Adipocyte (in vitro differentiated cells): ENCODE measurements around the gene C1QTNF3.

Source experiments
- DNase-seq: peaks from one replicate; pipeline ENCODE4 v3.0.0-alpha.2; 2015; ENCODE audit warnings: low read depth
- H3K27me3 ChIP-seq: replicated peaks from 2 replicates; pipeline ENCODE4 v1.7.0; 2013; ENCODE audit warnings: mild to moderate bottlenecking, low read length, moderate library complexity; ENCODE audit not compliant: control insufficient read depth, insufficient read depth
- H3K36me3 ChIP-seq: 2 replicates; pipeline ENCODE4 v1.7.0; 2013; ENCODE audit warnings: low read length, mild to moderate bottlenecking, moderate library complexity; ENCODE audit not compliant: control insufficient read depth, insufficient read depth, severe bottlenecking
- H3K4me1 ChIP-seq: 2 replicates; pipeline ENCODE4 v1.7.0; 2013; ENCODE audit warnings: mild to moderate bottlenecking, low read length, moderate library complexity; ENCODE audit not compliant: control insufficient read depth, insufficient read depth
- H3K4me3 ChIP-seq: 2 replicates; pipeline ENCODE4 v1.7.0; 2013; ENCODE audit warnings: mild to moderate bottlenecking, low read length, moderate library complexity
- H3K9ac ChIP-seq: 2 replicates; pipeline ENCODE4 v1.7.0; 2013; ENCODE audit warnings: mild to moderate bottlenecking, low read length, moderate library complexity
- H3K9me3 ChIP-seq: 2 replicates; pipeline ENCODE4 v1.7.0; 2013; ENCODE audit warnings: mild to moderate bottlenecking, low read length, moderate library complexity; ENCODE audit not compliant: control insufficient read depth

The C1QTNF3 gene

GRCh38 chr5:34064656-34065055 is 21.6 kb upstream of the C1QTNF3 start:
- no peak overlapping the region for H3K9ac ChIP-seq
- H3K4me1 ChIP-seq, result peaks cover 13% of the 10 kb centered on the region
- H3K27me3 ChIP-seq, result no peaks in the 10 kb centered on the region
- H3K36me3 ChIP-seq, result no peaks in the 10 kb centered on the region
- no peak overlapping the region for H3K4me3 ChIP-seq
- no peak for DNase-seq
- H3K9me3 ChIP-seq, result no peaks in the 10 kb centered on the region

- Histone ChIP-seq H3K27me3 (no peaks in the 10 kb centered on the region), H3K4me1 (peaks cover 13% of the 10 kb centered on the region)
- no peak for DNase-seq
Observed at GRCh38 chr5:34062419-34062818, 19.4 kb upstream of the C1QTNF3 start.

GRCh38 chr5:34061993-34062392 is 19.0 kb upstream of the C1QTNF3 start:
- H3K27me3 ChIP-seq, result no peaks in the 10 kb centered on the region
- no peak overlapping the region for H3K4me3 ChIP-seq
- H3K9me3 ChIP-seq, result no peaks in the 10 kb centered on the region
- no peaks in the 10 kb centered on the region for H3K36me3 ChIP-seq
- no peak for DNase-seq
- H3K4me1 ChIP-seq, result peaks cover 13% of the 10 kb centered on the region
- no peak overlapping the region for H3K9ac ChIP-seq

More at GRCh38 chr5:34062419-34062818, 19.4 kb upstream of the C1QTNF3 start:
- Histone ChIP-seq H3K9me3 (no peaks in the 10 kb centered on the region), H3K4me3 (no peak overlapping the region), H3K36me3 (no peaks in the 10 kb centered on the region), H3K9ac (no peak overlapping the region)

GRCh38 chr5:34059977-34060376 is 17.0 kb upstream of the C1QTNF3 start:
- H3K9ac ChIP-seq, result no peak overlapping the region
- H3K27me3 ChIP-seq, result no peaks in the 10 kb centered on the region
- H3K4me3 ChIP-seq, result no peak overlapping the region
- DNase-seq, result no peak
- no peaks in the 10 kb centered on the region for H3K9me3 ChIP-seq
- H3K36me3 ChIP-seq, result no peaks in the 10 kb centered on the region
- peaks cover 13% of the 10 kb centered on the region for H3K4me1 ChIP-seq

- peaks cover 19% of the 10 kb centered on the region for H3K4me1 ChIP-seq
- DNase-seq, result no peak
- no peaks in the 10 kb centered on the region for H3K27me3 ChIP-seq
- no peaks in the 10 kb centered on the region for H3K36me3 ChIP-seq
- no peaks in the 10 kb centered on the region for H3K9me3 ChIP-seq
- H3K4me3 ChIP-seq, result no peak overlapping the region
- H3K9ac ChIP-seq, result no peak overlapping the region
Observed at GRCh38 chr5:34058532-34058931, 15.5 kb upstream of the C1QTNF3 start.

GRCh38 chr5:34057569-34057968 is 14.6 kb upstream of the C1QTNF3 start:
- Histone ChIP-seq H3K9me3 (no peaks in the 10 kb centered on the region), H3K27me3 (no peaks in the 10 kb centered on the region), H3K4me1 (peaks cover 27% of the 10 kb centered on the region), H3K9ac (no peak overlapping the region), H3K4me3 (no peak overlapping the region), H3K36me3 (no peaks in the 10 kb centered on the region)
- DNase-seq, result no peak

- Histone ChIP-seq H3K4me1 (peaks cover 27% of the 10 kb centered on the region), H3K27me3 (no peaks in the 10 kb centered on the region)
- no peak for DNase-seq
Observed at GRCh38 chr5:34057118-34057517, 14.1 kb upstream of the C1QTNF3 start.

GRCh38 chr5:34055667-34056066 is 12.7 kb upstream of the C1QTNF3 start:
- no peak overlapping the region for H3K4me3 ChIP-seq
- no peaks in the 10 kb centered on the region for H3K9me3 ChIP-seq
- H3K9ac ChIP-seq, result no peak overlapping the region
- no peak for DNase-seq
- H3K36me3 ChIP-seq, result no peaks in the 10 kb centered on the region
- H3K27me3 ChIP-seq, result no peaks in the 10 kb centered on the region
- H3K4me1 ChIP-seq, result peaks cover 28% of the 10 kb centered on the region

More at GRCh38 chr5:34057118-34057517, 14.1 kb upstream of the C1QTNF3 start:
- Histone ChIP-seq H3K4me3 (no peak overlapping the region), H3K36me3 (no peaks in the 10 kb centered on the region), H3K9me3 (no peaks in the 10 kb centered on the region), H3K9ac (no peak overlapping the region)

- no peaks in the 10 kb centered on the region for H3K9me3 ChIP-seq
- H3K4me1 ChIP-seq, result peaks cover 28% of the 10 kb centered on the region
- no peak for DNase-seq
- no peak overlapping the region for H3K9ac ChIP-seq
- no peaks in the 10 kb centered on the region for H3K36me3 ChIP-seq
- no peak overlapping the region for H3K4me3 ChIP-seq
- no peaks in the 10 kb centered on the region for H3K27me3 ChIP-seq
Observed at GRCh38 chr5:34054400-34054729, 11.4 kb upstream of the C1QTNF3 start.

GRCh38 chr5:34053571-34054399 is 10.8 kb upstream of the C1QTNF3 start:
- H3K4me3 ChIP-seq, result no peak overlapping the region
- no peak for DNase-seq
- H3K9ac ChIP-seq, result no peak overlapping the region
- H3K9me3 ChIP-seq, result no peaks in the 10 kb centered on the region
- peaks cover 28% of the 10 kb centered on the region for H3K4me1 ChIP-seq
- no peaks in the 10 kb centered on the region for H3K27me3 ChIP-seq
- no peaks in the 10 kb centered on the region for H3K36me3 ChIP-seq

- peak; percentile 91 for DNase-seq
- H3K4me1 ChIP-seq, result peaks cover 28% of the 10 kb centered on the region
- H3K4me3 ChIP-seq, result no peak overlapping the region
- no peaks in the 10 kb centered on the region for H3K9me3 ChIP-seq
- H3K9ac ChIP-seq, result peak overlapping the region; percentile 70
- no peaks in the 10 kb centered on the region for H3K27me3 ChIP-seq
- H3K36me3 ChIP-seq, result no peaks in the 10 kb centered on the region
Observed at GRCh38 chr5:34053133-34053532, 10.1 kb upstream of the C1QTNF3 start.
